Activated naive CD4-positive, alpha-beta T cell treated with Interleukin-2 at 50 U/mL for 16 hours (primary cell): ENCODE results near the gene CD200R1L.
"Not testable (repeated sequence)": the region's sequence is repeated elsewhere in the genome, so short reads cannot be mapped to it uniquely, and the experiment has no call there.

Source experiments
- DNase-seq: peaks from one replicate; pipeline ENCODE4 v3.0.0-alpha.2; 2020

The CD200R1L gene, protein sequence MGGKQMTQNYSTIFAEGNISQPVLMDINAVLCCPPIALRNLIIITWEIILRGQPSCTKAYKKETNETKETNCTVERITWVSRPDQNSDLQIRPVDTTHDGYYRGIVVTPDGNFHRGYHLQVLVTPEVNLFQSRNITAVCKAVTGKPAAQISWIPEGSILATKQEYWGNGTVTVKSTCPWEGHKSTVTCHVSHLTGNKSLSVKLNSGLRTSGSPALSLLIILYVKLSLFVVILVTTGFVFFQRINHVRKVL

DNA sequence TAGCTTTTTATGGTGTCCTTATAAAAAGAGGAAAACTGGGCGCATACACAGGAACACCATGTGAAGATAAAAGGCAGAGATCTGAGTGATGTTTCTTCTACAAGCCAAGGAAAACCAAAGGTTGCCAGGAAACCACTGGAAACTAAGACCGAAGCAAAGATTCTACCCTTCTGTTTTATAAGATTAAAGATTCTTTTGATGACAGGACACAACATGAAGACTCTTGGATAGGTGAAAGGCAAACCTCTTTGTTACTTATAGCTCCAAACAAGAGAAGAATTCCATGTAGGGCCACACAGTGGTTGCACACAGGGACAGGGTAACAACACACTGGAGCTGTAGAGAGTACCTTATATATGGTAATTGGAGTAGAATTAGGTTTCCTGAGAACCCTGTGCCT, at the start of gene CD200R1L:
CD200R1L (minus strand) TSS at position 101 of the 400 bp plus-strand sequence. CDS start 17,497 bp downstream, outside the sequence.
- DNase-seq = no peak

DNA sequence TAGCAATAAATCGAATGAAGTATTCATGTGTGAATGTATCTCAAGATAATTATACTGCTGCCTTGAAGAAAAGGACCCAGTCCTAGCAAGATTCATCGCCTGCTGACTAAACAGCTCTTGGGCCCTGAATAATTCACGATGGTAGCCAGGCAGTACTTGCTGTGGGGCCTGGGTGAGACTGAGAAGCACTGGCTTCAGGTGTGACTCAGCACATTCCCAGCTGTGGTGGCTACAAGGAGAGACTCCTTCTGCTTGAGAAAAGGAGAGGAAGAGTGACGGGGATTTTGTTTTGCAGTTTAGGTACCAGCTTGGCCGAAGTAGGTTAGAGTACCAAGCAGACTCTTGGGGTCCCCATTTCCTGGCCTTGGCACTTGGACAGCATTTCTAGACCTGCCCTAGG, 47.6 kb upstream of the CD200R1L start:
- no peak for DNase-seq

DNA sequence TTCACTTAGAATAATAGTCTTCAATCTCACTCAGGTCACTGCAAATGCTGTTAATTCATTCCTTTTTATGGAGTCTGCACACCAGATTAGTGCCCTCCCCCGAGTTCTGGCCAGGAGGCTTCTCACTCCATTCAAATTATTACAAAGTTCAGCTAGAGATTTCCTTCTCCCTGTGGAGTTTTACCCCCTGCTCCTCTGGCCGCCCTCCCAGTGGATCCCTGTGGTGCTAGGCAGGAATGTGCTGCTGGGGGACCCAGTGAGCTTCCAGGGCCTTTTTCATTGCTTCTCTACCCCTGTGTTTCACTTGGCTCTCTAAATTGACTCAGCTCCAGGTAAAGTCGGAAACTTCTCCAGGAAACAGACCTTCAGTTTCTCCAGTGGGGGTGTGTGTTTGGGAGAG, 42.7 kb upstream of the CD200R1L start:
- no peak for DNase-seq

DNA sequence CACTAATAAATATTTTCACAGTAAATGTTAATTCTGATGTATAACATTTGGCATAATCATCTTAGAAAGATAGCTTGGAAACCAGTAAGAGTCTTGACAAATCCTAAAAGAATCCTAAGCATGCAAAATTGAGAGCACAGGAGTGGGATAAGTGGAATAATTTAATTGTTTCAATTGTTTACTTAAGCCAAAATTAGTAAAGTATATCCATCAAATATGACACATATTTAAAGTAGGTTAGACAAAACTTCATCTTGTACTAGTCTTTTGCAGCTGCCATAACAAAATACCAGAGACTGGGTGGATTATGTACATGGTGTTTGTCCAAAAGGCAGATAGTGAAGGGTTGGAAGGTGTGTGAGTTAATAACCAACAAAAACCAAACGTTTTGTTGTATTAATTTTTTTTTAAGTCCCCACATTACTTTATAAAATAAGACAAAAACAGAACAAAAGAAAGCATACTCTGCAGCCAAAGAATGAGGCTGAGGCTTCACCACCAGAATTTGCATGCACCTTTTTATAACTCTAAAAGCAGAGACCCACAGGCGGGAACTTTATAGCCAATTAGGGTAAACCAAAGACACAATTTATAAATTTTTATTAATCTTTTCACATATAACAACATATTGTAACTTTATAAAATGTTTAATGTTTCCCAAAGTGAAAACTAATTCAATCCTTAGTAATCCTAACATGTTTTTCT, 41.9 kb upstream of the CD200R1L start:
- no peak for DNase-seq

DNA sequence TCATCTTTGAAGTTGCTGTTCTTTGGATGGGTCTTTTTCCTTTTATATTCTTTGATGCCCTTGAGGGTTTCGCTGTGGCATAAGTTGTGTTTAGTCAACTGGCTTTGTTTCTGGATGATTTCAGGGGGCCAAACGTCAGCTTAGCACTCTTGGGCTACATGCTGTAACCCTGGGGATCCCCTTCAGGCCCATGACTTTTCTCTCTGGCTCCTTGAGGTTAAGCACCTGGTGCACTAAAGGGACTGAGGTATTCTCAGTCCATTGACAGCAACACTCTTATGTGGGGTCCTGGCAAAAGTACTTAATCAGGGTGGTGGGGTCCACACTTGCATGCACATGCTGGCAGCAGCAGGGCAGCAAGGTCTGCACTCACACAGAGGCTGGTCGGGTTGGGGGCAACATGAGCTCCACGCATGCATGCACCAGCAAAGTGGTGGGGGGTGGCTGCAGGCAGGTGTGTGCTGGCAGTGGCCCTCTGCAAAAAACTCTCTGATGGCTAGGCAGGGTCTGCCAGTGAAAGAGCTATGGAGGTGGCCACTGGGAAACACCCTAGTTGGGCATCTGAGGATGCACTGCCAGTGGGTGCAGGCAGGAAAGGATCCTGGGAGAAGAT, 38.1 kb upstream of the CD200R1L start:
- no peak for DNase-seq

DNA sequence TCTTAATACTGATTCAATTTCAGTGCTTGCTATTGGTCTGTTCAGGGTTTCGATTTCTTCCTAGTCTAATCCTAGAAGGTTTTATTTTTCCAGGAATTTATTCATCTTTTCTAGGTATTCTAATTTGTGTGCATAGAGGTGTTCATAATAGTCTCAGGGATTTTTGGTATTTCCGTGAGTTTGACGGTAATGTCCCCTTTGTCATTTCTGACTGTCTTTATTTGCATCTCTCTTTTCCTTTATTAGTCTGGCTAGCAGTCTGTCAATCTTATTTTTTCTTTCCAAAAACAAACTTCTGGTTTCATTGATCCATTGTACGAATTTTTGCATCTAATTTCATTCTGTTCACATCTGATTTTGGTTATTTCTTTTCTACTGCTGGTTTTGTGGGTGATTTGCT, 35.2 kb upstream of the CD200R1L start:
- no peak for DNase-seq

DNA sequence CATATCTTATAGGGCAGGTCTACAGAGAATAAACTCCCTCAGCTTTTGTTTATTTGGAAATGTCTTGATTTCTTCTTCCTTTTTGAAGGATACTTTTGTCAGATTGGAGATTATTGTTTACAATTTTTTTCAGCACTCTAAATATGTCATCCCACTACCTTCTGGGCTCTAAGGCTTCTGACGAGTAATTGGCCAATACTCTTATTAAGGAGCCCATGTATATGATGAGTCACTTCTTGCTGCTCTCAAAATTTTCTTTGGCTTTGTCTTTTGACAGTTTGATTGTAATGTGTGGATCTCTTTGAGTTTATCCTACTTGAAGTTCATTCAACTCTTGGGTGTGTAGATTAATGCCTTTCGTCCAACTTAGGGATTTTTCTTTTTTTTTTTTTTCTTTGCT, 28.9 kb upstream of the CD200R1L start:
- DNase-seq = no peak

DNA sequence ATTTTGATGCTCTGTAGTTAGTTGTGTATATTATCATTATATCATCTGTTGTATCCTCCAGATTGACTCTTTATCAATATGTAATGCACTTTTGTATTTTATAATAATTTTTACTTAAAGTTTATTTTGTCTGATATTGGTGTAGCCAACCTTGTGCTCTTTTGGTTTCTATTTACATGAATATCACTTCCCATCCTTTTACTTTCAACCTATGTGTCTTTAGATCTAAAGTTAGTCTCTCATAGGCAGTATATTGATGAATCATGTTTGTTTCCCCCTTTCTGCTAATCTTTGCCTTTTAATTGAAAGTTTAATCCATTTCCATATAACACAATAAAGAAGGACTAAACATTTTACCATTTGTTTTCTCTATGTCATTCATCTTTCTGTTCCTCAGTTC, 28.1 kb upstream of the CD200R1L start:
- DNase-seq = no peak

DNA sequence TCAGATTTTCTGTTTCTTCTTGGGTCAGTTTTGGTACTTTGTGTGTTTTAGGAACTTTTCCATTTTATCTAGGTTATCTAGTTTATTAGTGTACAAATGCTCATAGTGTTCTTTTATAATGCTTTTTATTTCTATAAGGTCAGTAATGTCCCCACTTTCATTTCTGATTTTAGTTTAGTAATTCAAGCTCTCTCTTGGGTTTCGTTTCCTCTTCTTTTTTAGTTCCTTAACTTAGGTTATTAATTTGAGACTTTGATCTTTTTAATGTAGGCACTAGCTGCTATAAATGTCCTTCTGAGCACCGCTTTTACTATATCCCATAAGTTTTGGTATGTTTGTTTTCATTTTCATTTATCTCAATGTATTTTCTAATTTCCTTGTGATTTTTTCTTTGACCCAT, 27.0 kb upstream of the CD200R1L start:
- DNase-seq = no peak

DNA sequence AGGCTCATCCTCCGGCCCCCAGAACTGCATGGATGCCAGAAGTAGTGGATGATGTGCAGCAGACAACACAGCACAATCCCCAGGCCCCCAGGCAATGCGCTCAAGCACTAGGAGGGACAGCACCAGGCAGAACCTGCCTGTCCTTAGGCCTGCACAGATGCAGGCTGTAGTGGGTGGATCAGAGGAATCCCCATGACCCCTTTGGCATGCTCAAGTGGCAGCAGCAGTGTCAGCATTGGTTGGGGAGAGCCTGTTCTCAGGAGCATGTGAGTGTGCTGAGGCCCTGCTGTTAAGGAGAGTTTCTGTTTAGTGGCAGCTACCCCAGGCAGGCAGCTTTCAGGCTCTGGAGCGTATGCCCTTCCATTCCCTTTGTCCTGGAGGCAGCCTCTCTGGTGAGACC, 25.1 kb upstream of the CD200R1L start:
- no peak for DNase-seq

DNA sequence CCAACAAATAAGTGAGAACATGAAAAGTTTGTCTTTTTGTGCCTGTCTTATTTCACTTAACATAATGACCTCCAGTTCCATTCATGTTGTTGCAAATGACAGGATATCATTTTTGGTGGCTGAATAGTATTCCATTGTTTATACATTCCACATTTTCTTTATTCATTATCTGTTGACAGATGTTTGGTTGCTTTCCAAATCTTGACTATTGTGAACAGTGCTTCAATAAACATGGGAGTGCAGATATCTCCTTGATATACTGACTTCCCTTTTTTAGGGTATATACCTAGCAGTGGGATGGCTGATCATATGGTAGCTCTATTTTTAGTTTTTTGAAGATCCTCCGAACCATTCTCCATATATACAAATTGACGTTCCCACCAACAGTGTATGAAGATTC, 19.1 kb upstream of the CD200R1L start:
- DNase-seq = no peak

DNA sequence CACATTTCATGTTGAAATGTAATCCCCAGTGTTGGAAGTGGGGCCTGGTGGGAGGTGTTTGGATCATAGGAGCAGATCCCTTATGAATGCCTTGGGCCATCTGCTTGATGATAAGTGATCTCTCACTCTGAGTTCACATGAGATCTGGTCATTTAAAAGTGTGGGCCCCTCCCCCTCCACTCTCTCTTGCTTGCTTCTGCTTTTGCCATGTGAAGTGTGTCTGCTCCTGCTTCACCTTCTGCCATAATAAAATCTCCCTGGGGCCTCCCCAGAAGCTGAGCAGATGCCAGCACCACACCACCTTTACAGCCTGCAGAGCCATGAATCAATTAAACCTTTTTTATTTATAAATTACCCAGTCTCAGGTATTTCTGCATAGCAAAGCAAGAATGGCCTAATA, 14.2 kb upstream of the CD200R1L start:
- no peak for DNase-seq

DNA sequence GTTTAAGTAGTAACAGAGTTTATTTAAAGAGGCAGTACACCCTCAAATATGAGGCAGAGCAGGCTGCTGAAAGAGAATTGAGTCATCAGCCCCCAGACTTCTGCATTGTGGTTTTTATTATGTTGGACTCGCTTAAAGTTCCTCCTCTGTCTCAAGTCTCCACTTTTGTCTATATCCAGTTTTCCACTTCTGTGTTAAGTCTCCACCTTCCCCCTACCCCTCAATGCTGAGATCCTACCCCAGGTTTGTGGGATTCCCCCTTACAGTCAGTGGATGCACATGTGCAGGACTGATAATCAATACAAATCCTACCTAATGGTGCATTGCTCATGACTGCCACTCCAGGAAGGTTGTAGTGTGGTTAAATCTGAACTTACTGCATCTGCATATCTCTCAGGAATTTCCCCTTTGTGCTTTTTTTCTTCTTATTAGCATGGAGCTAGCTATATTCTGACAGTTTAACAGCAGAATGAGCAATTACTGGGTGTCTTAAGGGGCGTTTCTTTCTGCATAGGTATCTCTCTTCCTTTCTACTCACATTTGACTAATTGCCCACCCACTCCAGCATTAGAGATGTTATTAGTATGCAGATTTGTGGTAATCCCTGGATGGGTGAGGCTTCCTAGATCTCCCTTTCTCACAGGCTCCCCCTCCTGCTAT, 11.9 kb upstream of the CD200R1L start:
- peak; percentile 21 for DNase-seq

DNA sequence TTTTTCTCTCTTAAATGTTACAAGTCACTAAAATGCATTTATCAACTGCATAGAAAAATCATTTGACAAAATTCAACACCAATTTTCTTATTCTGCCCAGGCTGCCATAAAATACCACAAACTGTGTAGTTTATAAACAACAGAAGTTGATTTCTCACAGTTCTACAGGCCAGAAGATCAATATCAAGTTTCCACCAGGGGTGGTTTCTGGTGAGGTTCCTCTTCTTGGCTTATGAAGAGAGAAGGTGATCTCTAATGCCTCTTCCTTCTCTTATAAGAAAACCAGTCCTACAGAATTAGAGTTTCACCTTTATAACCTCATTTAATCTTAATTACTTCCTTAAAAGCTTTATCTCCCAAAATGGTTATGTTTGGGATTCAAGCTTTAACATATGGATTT, 10.9 kb upstream of the CD200R1L start:
- DNase-seq = no peak

DNA sequence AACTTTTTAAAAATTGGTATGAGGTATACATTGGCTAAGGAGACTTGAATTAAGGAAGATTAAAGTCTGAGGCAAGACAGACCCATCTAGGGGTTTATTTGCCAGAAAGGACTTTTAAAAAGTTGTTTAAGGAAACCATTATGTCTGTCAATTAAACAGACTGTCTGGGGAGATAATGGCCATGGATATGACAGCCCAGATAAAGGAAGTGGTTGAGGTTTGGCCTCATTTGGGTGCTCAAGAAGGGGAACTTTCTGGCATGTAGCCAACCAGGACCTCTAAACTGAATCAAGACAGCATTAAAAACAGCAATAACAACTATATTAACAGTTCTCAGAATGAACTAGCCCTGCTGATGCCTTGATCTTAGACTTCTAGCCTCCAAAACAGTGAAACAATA, 9.9 kb upstream of the CD200R1L start:
- no peak for DNase-seq

DNA sequence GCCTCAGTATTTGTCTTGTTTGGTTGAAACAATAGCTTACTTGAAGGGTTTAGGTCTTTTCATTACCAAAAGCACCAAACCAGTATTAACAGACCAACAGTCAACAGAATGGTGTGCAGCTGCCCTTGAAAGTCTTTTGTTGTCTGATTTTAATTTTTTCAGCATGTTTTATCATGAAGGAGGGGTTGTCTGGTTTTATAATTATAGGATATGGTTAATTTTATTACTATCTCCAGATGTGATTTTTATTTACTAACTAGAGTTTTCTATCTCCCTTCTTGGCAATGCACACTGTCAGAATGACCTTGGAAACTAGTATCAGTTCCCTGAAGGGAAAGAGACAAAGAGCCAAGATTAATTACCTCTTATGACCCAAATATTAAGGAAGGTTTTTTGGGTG, 9.2 kb upstream of the CD200R1L start:
- no peak for DNase-seq

DNA sequence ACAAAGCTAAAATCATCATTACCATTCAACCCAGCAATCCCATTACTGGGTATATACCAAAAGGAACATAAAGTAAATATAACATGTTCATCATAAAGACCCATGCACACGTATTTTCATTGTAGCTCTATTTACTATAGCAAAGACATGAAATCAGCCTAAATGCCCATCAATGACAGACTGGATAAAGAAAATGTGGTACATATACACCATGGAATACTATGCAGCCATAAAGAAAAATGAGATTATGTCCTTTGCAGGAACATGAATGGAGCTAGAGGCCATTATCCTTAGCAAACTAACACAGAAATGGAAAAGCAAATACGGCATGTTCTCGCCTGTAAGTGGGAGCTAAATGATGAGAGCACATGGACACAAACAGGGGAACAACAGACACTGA, 8.4 kb upstream of the CD200R1L start:
- DNase-seq = not testable (repeated sequence)

DNA sequence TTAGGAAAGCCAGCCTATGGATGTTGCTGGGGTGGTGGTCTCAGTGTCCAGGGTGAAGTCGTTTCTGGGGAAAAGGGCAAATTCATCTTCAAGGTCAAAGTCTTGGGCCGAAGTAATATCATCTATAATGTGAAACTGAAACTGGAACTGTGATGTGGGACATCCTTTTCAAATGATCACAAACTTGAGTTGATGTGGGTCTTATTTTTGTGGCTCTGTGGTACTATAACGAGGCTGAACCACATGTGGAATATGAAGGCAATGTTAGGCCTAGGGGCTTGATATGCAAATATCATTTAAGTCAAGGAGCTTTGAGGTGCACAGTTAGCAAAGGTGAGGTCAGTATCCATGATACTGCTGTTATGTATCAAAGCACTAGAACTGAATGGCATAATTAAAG, 1.5 kb upstream of the CD200R1L start:
- no peak for DNase-seq

DNA sequence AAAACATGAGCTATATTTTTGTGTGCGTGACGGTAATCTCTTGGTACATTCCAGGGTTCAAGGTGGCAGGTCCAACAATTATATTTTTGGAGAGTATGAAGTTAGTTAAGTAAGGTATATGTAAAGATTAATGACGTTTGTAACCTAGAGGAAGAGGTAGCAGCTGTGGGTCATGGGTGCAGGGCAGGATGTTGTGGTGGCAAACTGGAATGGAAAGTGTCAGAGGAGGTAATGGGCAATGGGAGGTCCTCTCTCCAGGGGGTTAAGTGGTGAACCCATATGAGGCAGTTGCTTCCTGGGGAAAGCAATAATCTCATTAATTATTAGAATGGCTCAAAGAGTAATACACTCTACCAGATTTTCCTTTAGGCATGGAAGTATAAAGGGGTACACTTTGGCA, 1.0 kb upstream of the CD200R1L start:
- DNase-seq = no peak

DNA sequence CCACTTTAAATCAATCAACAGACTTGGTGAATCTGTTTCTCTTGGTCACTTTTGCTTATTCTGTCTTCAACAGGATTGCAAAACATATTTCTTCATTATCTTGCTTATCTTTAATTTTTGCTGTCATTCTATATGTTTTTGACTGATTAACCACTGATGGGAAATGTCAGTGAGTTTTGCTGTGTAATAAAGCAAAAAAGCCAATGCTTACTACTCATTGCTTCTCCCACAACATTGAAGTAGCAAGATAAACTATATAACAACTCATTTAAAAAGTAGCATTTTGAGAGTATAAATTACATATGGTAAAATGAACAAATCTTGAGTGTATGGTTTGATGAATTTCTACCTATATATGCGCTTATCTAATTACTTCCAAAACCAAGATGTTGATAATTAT, 892 bp downstream of the CD200R1L start:
- DNase-seq = no peak

DNA sequence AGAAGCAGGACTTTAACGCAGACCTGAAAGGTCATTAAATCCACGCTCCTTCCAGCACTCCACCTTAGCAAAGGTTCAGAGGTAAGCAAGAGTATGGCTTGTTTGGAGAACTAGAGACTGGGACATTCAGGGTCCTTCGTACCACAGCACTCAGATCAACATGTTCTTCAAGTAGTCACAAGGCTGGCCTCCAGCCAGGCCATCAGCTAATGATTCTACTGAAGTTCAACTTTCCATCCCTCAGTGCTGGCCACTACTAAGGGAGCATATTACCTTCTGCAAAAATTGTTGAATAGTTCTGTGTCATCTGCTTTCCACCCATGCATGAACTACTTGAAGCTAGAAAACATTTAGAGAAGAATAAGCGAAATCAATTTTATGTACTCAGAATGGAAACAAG, 17.6 kb downstream of the CD200R1L start:
- DNase-seq = no peak

DNA sequence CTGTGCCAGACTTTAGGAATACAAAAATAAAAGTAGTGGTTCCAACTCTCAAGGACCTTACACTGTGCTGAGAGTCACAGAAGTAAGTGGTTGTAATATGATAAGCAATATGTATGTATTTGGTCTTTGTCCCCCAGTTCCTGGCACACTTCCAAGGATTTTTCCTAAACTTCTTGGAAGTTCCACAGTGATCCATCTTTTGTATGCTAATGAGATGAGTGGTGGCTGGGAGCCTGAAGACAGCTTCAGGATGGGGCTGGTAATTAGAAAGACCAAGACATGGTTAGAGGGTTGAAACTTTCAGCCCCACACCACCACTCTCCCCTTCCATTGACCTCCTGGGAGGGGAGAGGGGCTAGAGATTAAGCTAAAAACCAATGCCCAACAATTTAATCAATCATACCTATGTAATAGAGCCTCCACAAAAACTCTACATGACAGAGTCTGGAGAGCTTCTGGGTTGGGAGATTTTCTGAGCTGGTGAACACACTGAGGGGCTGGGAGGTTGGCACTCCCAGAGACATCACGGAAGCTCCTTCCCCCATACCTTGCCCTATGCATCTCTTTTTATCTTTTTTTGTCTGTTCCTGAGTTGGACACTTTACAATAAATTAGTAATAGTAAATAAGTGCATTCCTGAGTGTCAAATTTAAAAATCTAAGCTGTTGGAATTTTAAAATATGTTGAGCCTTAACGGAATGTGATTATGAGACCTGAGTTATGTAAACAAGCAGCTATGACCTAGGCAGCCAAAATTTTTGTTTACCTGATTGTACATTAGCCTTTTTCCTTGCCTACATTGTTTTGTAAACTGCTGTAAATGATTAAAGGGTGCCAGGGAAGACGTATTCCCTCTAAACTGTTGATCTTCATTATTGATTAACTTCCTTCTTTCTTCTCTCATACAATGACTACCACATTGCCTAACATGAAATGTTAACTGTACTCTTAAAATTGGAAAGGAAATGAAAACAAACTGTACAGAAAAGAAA, 24.3 kb downstream of the CD200R1L start:
- no peak for DNase-seq

DNA sequence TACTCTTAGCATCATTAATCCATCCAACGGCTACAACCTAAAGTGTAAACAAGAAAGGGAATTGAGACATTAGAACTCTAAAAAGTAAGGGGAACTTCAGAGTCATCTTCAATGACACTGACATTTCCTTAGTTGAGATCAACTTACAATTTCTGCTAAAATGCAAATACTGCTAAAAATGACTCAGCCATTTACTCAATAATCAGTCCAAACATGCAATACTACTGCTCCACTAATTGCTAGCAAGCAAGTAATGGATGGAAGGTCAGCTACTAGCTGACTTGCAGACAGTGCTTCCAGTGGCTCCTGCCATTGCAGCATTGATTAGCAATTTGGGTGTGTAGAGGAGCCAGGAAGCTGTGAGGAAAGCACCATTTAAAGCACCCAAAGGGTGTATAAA, 28.4 kb downstream of the CD200R1L start:
- no peak for DNase-seq
